LNCaP clone FGC (cell line): ENCODE results near the gene FAM118A.
"Not testable (repeated sequence)": the region's sequence is repeated elsewhere in the genome, so short reads cannot be mapped to it uniquely, and the experiment has no call there.

Source experiments
- DNase-seq: peaks from one replicate; pipeline ENCODE4 v3.0.0-alpha.2; 2011; ENCODE audit warnings: low read depth
- H3K4me3 ChIP-seq: 2 replicates; pipeline ENCODE4 v1.5.1; 2011; ENCODE audit warnings: mild to moderate bottlenecking, low read depth, low read length, control low read depth
- CTCF ChIP-seq: IDR thresholded peaks from 2 replicates; pipeline ENCODE4 v1.5.1; 2012; ENCODE audit warnings: mild to moderate bottlenecking; ENCODE audit not compliant: control insufficient read depth, insufficient read depth; ENCODE audit errors: extremely low read depth

The FAM118A gene

DNA sequence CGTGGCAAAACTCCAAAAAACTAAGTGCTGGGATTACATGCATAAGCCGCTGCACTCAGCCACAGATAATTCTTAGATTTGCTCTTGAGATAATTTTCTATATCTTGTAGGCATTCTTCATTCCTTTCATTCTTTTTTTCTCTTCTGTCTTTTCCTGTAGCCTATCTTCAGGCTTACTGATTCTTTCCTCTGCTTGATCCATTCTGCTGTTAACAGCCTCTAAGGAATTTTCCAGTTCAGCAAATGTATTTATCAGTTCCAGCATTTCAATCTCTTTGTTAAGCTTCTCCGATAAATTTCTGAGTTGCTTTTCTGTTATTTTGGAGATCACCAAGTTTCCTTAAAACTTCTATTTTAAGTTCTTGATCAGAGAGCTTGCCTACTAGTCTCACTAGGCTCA is 57.0 kb downstream of the FAM118A start:
- H3K4me3 ChIP-seq: no peak overlapping the region
- DNase-seq: no peak
- no peak for TF ChIP-seq CTCF

DNA sequence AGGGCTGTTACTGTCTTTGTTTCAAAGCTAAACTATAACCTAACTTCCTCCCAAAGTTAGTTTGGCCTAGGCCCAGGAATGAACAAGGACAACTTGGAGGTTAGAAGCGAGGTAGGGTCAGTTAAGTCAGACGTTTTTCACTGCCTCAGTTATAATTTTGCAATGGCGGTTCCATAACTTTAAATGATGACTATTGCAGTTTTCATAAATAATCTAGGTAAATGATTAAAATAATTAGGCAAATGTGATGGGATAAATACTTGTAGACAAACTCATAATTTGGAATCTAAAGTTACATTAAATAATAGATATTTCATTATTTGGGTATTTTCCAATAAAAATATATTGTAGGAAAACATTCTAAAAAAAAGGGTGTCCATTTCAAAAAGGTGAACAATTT is 63.9 kb downstream of the FAM118A start:
- H3K4me3 ChIP-seq, DNase-seq: not testable (repeated sequence)

DNA sequence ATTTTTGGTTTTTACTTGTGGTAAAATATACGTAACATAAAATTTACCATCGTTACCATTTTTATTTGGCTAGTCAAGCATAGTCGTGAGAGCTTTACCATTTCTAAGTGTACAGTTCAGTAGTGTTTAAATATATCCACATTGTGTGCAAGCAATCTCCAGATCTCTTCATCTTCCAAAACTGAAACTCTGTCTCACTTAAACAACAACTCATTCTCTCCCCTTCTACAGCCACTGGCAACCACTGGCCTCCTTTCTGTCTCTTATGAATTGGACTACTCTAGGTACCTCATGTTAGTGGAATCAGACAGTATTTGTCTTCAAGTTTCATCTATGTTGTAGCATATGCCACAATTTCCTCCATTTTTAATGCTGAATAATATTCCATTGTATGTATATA is 66.3 kb downstream of the FAM118A start:
- no peak overlapping the region for H3K4me3 ChIP-seq
- TF ChIP-seq CTCF: no peak
- DNase-seq: no peak

DNA sequence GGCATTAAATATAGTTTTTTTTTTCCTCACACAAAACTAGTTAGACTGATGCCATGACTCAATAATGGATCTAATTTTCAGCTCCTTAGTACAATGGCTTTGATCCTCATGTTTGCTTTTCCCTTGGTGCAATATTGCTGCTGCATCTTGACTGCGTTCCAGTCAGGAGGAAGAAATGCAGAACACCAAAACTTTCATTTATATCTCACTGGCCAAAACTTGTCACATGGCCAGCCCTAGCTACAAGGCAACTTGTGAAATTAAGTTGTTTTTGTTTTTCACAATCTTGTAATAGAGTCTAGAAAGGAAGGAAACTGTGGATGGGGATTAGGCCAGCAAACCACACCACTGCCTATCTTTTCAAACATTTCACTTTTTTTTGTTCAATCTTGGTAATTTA is 67.0 kb downstream of the FAM118A start:
- no peak for TF ChIP-seq CTCF
- no peak for DNase-seq
- H3K4me3 ChIP-seq: no peak overlapping the region

DNA sequence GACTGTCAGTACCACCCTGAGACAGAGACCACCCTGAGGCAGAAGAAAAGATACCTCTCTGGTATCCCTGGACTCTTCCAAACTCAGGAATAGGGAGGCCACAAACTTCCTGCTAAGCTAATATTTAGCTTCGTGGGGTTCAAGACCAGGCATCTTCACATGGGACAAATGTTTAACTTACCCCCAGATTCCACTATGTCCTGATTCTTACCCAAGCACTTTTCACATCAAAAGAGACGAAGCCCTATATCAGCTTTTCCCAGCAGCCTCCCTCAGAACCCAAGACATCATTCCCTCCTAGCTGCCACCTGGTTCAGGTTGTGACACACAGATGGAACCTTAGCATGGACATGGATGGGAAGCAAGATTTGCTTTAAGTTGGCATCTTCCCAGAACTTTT is 71.6 kb downstream of the FAM118A start:
- DNase-seq: no peak
- no peak overlapping the region for H3K4me3 ChIP-seq
- no peak for TF ChIP-seq CTCF

GRCh38 chr22:45389546-45389945 is 79.8 kb downstream of the FAM118A start:
- DNase-seq: no peak
- H3K4me3 ChIP-seq: no peak overlapping the region
- no peak for TF ChIP-seq CTCF
